ENCODE data around the gene PKP3.
"Not testable (repeated sequence)": the region's sequence is repeated elsewhere in the genome, so short reads cannot be mapped to it uniquely, and the experiment has no call there.

Gene PKP3

DNA sequence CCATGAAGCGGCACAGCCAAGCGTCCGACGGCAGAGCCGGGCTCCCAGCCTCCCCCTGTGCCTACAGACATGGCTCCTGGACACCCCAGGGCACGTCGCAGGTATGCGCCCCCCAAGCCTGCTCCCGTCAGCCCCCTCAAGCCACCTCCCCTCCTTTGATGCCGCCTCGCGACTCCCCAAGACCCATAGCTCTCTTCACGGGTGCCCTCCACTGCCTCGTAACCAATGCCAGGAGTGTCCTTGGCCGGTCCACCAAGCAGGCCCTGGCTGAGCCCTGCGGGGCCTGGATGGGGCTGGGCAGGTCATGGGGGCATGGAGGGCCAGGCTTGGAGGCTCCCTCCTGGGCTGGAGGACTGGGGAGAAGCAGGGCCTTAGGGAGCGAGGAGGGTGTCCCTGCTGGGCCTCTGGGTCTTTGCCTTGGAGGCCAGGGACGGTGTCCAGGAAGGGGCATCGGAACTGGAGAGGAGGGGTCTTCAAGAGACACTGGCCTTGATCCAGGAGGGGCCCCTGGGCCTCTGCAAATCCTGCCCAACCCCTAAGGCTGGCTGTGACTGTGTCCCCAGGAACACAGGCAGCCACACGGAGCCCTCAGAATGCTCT, 38.6 kb downstream of the PKP3 start:
- no peak for DNase-seq

- DNase-seq: no peak
Measured at GRCh38 chr11:433111-433510, 39.1 kb downstream of the PKP3 start.

DNA sequence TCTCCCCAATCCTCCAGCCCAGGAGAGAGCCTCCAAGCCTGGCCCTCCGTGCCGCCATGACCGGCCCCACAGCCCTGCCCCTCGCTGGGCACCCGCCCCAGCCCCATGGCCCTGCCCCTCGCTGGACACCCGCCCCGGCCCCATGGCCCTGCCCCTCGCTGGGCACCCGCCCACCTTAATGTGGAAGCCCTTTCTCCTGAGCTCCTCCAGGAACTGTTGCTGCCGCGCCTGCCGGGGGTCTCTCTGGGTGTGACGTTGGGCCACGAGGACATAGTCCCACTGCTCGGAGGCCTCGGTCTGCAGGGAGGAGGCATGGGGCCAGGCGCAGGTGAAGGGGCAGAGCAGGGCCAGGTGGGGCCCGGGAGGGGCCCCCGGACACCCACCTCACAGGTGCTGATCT, 39.6 kb downstream of the PKP3 start:
- no peak for DNase-seq

DNA sequence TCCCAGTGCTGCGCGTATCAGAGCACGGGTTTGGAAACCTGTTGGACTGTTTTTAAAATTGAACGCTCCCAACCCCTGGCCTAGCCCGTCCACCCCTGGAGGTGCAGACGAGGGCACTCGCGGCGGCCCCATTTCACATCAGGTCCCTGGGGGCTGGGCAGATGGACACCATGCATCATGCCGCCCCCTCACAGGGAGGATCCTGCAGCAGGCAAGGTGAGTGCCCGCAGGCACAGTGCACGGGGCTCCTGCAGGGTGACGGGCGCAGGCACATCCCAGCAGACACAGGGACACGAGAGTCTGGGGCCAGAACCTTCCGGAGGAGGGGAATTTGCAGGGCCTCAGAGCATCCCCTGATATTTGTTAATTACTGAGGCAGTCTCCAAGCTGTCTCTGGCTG, 40.5 kb downstream of the PKP3 start:
- no peak for DNase-seq

DNA sequence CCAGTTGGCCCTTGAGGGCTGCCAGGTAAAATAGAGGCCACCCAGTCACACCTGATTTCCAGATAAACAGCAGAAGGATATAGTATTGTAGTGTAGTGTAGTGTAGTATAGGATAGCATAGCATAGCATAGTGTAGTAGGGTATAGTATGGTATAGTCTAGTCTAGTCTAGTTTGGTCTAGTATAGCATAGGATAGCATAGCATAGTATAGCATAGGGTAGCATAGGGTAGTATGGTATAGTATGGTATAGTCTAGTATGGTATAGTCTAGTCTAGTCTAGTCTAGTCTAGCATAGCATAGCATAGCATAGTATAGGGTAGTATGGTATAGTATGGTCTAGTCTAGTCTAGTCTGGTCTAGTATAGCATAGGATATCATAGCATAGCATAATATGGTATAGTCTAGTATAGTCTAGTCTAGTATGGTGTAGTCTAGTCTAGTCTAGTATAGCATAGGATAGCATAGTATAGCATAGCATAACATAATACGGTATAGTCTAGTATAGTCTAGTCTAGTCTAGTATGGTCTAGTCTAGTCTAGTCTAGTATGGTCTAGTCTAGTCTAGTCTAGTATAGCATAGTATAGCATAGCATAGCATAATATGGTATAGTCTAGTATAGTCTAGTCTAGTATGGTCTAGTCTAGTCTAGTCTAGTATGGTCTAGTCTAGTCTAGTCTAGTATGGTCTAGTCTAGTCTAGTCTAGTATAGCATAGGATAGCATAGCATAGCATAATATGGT, 41.2 kb downstream of the PKP3 start:
- not testable (repeated sequence) for DNase-seq

DNA sequence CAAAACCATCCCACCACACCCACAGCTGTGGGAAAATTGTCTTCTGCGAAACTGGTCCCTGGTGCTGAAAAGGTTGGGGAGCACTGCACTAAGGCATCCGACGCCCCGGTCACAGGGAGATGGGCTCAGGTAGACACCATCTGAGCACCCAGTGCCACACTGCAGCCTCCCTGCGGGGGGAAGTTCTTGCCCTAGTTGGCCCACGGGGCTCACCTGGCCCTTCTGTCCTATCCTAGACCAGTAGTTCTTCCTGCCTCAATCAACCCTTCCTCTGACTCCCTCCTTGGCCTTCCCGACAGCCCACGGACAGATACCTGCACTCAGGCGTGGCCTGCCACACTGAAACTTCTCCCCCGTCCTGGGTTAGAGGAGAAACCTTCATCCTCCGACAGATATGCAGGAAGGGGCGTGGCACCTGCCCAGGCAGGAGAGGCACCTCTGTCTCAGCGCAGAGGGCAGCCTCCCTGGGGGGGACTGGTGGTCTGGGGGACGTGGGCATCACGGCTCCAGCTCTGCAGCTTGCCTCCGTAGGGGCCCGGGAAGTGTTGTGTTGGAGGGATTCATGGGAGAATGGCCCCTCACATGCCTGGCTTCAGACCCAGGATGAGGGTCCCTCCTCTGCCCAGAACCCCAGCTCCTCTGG, 43.3 kb downstream of the PKP3 start:
- no peak for DNase-seq

DNA sequence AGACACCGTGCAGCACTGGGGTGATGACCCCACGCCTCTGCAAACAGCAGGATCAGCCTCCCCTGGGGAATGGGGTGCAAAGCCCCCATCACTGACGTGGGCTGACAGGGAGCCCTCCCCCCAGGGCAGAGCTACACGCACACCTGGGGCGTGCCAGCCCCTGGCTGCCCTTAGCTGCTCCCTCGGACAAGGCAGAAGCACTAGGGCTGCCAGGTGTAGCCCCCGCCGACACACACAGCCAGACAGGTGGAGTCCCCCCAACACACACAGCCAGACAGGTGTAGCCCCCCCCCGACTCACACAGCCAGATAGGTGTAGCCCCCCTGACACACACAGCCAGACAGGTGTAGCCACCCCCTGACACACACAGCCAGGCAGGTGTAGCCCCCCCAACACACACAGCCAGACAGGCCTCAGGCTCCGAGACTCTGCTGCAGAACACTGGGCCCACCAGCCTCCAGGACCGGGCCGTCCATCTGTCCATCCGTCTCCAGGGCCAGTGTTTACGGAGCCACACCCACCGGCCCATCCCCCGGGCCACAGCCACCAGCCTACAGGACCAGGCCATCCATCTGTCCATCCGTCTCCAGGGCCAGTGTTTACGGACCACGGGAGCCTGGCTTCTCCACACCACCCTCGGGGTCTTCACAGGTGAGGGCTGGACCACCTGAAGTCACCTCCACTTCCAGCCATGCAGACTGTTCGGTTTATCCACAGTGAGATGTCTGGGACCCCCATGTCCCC, 44.3 kb downstream of the PKP3 start:
- DNase-seq: no peak

DNA sequence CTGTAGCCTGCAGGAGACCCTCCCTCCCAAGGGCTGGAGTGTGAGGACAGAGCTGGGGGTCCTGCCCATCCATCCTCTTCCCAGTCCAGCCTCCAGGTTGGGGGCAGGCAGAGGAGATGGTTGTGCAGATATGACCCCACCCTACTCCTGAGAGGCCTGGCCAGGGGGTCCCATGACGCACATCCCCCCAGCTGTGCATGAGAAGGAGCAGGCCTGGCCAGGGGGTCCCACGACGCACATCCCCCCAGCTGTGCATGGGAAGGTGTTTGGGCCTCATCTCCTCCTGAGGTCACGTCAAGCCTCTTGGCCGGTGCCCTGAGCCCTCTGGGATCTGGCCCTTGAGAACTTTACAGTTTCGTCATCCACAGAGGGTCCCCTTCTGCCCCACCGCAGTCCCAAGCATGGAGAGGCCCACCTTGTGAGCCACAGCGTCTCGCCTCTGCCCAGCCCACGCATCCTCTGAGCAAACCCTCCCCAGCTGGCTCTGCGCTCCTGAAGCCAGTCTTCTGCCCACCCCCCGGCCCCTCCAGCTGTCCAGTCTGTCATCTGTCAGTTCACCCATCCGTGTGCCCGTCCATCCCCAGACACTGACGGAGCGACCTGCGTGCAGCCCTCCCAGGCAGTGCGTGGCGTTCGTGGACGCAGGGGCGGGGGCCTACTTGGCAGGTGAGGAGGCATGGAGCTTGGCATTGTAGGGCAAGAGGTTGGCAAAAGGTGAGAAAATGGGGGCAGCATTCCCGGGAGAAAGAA, 45.5 kb downstream of the PKP3 start:
- DNase-seq: no peak

DNA sequence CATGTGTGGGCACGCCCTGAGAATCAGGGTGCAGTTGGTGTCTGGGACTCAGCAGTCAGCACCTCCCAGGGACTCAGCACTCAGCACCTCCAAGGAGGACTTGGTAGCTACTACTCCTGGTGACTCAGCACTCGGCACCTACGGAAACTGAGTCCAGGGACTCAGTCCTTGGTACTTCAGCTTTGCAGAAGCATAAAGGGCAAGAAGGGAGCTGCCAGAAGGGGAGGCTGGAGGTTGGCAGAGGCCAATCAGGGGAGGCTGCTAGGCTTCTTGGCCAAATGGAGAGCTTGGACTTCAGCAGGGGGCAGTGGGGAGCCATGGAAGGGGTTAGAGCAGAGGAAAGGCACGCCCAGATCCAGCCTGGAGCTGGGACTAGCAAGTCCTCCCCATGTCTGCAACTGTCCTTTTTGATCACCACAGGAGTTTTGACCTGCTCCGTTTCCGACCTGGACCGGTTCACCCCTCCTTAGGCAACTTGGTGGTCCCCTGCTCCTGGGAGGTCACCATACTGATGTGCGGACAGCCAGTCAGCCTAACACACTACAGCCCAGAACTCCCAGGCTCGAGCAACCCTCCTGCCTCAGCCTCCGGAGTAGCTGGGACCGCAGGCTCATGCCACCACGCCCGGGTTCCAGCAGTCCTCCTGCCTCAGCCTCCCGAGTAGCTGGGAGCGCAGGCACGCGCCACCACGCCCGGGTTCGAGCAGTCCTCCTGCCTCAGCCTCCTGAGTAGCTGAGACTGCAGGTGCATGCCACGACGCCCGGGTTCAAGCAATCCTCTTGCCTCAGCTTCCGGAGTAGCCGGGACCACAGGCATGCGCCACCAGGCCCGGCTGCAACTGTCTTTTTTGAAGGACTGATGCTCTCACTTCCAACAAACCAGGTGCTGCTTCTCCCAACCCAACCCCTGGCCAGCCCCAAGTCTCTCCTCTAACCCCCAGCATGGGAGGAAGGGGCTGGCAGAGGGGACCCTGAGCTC, 46.3 kb downstream of the PKP3 start:
- DNase-seq: no peak

GRCh38 chr11:441043-441417, 47.0 kb downstream of the PKP3 start:
- DNase-seq: no peak

DNA sequence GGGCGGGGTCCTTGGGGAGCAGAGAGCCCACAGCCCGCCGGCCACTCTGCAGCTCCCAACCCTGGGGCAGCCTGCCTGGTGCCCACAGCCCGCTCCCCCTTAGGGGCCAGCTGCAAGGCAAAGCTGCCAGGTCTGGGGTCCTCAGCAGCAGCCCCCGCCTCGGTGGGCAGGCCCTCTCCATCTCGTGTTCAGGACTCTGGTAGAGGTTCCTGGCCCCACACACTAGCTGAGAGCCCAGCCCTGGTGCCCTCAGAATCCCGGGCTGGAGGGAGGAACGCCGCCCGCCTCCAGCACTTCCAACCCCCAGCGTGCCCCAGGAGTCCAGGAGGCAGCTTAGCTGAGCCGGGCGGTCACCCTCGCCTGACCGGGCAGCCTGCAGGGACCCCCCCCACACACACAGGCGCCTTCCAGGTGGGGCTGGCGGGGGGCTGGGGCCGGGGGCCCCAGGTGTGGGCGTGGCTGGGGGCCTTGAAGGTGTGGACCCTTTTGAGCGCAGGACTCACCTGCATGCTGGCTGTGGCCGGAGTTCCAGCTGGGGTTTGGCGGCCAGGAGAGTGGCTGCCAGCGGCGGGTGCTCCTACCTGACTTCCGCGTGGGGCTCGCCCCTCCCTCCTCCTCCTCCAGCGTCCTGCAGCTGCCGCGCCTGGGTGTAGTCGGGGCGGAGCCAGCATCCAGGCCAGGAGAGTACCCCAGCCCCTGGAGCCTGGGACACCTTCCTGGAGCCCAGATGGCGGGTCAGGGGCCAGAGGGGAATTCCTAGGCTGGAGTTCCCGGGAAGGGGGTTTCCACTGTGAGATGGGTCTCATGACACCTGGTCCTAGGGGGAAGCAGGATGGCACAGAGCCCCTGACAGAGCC, 47.6 kb downstream of the PKP3 start, which contains the start of gene ANO9:
ANO9 (minus strand) TSS at position 594 of the 857 bp plus-strand sequence; CDS start at position 509, 85 bp downstream.
- no peak for DNase-seq

DNA sequence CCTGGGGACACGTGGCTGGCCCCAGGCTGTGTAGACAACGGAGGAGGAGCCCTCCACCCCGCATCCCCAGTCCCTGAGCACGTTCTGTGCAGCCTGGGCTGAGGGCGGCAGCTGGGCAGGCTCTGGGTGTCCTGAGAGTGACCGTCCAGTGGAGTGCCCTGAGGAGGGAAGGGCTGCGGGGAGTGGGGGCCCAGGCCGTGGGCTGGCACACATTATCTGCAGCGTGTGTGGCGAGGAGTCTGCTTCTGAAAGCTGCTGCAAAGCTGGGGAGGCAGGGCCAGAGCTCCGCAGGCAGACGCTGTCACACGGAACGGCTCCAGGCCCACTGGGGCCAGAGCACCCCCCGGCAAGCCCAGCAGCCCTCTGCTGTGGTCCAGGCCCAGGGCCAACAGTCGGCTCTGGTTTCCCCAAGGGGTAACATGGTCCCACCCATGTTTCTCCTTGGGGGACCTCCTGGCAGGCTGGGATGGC, 48.6 kb downstream of the PKP3 start:
- DNase-seq: no peak

DNA sequence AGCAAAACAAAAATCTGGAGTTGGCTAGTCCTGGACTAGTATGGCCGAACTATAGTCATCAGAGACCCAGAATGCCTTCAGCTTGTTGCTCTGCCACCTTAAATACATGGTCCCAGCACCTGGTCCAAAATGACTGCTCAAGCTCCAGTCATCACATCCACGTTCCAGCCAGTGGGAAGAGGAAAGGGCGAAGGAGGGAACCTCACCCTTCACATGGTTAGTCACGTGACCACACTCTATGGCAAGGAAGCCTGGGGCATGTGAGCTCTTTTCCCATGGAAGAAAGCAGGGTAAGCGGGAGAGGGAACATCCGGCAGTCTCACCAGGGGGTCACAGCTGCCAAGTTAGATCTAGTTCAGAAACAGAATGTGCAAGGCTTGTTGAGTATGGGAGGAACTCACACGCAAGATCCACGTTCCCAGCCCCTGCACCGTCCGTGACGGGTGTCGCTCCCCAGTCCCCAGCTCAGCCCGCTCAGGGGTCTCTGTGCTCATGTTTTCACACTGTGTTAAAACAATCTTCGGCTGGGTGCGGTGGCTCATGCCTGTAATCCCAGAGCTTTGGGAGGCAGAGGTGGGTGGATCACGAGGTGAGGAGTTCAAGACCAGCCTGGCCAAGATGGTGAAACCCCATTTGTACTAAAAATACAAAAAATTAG, 49.7 kb downstream of the PKP3 start:
- peak; percentile 17 for DNase-seq

GRCh38 chr11:444396-445144, 50.6 kb downstream of the PKP3 start:
- no peak for DNase-seq

GRCh38 chr11:445765-446588, 52.0 kb downstream of the PKP3 start:
- no peak for DNase-seq

DNA sequence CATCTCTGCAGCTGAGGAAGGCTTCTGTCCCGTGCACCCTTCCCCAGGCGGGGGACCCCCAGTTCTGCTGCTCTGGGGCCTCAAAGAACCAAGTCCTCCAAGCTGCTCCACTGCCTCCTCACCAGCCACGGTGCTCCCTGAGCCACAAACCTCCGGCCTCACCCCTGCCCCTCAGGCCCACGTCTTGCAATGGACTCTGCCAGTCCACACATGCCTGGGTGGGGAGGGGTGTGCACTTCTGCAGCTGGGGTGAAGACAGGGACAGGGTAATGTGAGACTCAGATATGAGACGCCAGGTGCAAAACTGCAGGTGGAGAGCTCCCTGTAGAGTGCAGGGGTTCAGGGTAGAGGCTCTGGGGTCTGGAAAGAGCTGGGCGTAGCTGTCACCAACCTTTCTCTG, 52.9 kb downstream of the PKP3 start:
- DNase-seq: no peak

- peak; percentile 90 for DNase-seq
Measured at GRCh38 chr11:447923-448731, 54.1 kb downstream of the PKP3 start.
